ENCODE results near the gene BCL11B. TPM values are rescaled to one million over a fixed set of nuclear protein-coding genes. Genes with fewer than 3 reads are reported as not detected.

BCL11B gene
- total RNA-seq, 1 experiment from 2014 or later: 0.24 TPM

GRCh38 chr14:99213527-99213971, 58.4 kb downstream of the BCL11B start:
- Mint-ChIP-seq H3K4me1 (ENCODE audit: low read depth, unreplicated experiment) (no peaks in the 10 kb centered on the region), H3K36me3 (ENCODE audit: insufficient read depth, unreplicated experiment) (no peaks in the 10 kb centered on the region), H3K27ac (ENCODE audit: unreplicated experiment) (no peak overlapping the region), H3K4me3 (ENCODE audit: low read depth, unreplicated experiment) (no peak overlapping the region), H3K9me3 (ENCODE audit: low read depth, unreplicated experiment) (no peaks in the 10 kb centered on the region), H3K27me3 (ENCODE audit: unreplicated experiment) (peaks cover 27% of the 10 kb centered on the region)
- intact Hi-C loops (cut with micrococcal nuclease; ENCODE audit: unreplicated experiment): no loop called here
- CTCF ChIA-PET: no interaction called here
- no peak for DNase-seq
- TF ChIP-seq CTCF (IDR thresholded peaks at IDR 0.05; ENCODE audit: unreplicated experiment): no peak
- no TSS peak for BruUV-seq (replicated peaks)

GRCh38 chr14:99213101-99213500, 58.9 kb downstream of the BCL11B start:
- Mint-ChIP-seq H3K36me3 (ENCODE audit: insufficient read depth, unreplicated experiment) (no peaks in the 10 kb centered on the region), H3K4me1 (ENCODE audit: low read depth, unreplicated experiment) (no peaks in the 10 kb centered on the region), H3K4me3 (ENCODE audit: low read depth, unreplicated experiment) (no peak overlapping the region), H3K27ac (ENCODE audit: unreplicated experiment) (no peak overlapping the region), H3K27me3 (ENCODE audit: unreplicated experiment) (peaks cover 27% of the 10 kb centered on the region), H3K9me3 (ENCODE audit: low read depth, unreplicated experiment) (no peaks in the 10 kb centered on the region)
- no TSS peak for BruUV-seq (replicated peaks)
- CTCF ChIA-PET: no interaction called here
- intact Hi-C loops (cut with micrococcal nuclease; ENCODE audit: unreplicated experiment): no loop called here
- TF ChIP-seq CTCF (IDR thresholded peaks at IDR 0.05; ENCODE audit: unreplicated experiment): no peak
- DNase-seq: no peak

- Mint-ChIP-seq H3K4me3 (ENCODE audit: low read depth, unreplicated experiment) (no peak overlapping the region), H3K36me3 (ENCODE audit: insufficient read depth, unreplicated experiment) (no peaks in the 10 kb centered on the region), H3K9me3 (ENCODE audit: low read depth, unreplicated experiment) (no peaks in the 10 kb centered on the region), H3K27ac (ENCODE audit: unreplicated experiment) (no peak overlapping the region), H3K27me3 (ENCODE audit: unreplicated experiment) (peaks cover 27% of the 10 kb centered on the region), H3K4me1 (ENCODE audit: low read depth, unreplicated experiment) (no peaks in the 10 kb centered on the region)
- TF ChIP-seq CTCF (IDR thresholded peaks at IDR 0.05; ENCODE audit: unreplicated experiment): no peak
- no TSS peak for BruUV-seq (replicated peaks)
- DNase-seq: no peak
- CTCF ChIA-PET: no interaction called here
- intact Hi-C loops (cut with micrococcal nuclease; ENCODE audit: unreplicated experiment): no loop called here
These were observed 59.4 kb downstream of the BCL11B start for GRCh38 chr14:99212646-99213045.

GRCh38 chr14:99212199-99212598, 59.8 kb downstream of the BCL11B start:
- Mint-ChIP-seq H3K4me1 (ENCODE audit: low read depth, unreplicated experiment) (no peaks in the 10 kb centered on the region), H3K27me3 (ENCODE audit: unreplicated experiment) (peaks cover 27% of the 10 kb centered on the region), H3K36me3 (ENCODE audit: insufficient read depth, unreplicated experiment) (no peaks in the 10 kb centered on the region), H3K27ac (ENCODE audit: unreplicated experiment) (no peak overlapping the region), H3K9me3 (ENCODE audit: low read depth, unreplicated experiment) (no peaks in the 10 kb centered on the region), H3K4me3 (ENCODE audit: low read depth, unreplicated experiment) (no peak overlapping the region)
- no TSS peak for BruUV-seq (replicated peaks)
- TF ChIP-seq CTCF (IDR thresholded peaks at IDR 0.05; ENCODE audit: unreplicated experiment): no peak
- no peak for DNase-seq
- CTCF ChIA-PET: no interaction called here
- intact Hi-C loops (cut with micrococcal nuclease; ENCODE audit: unreplicated experiment): no loop called here
